Stimulated activated CD4-positive, alpha-beta T cell treated with anti-CD3 and anti-CD28 coated beads, Interleukin-12 subunit alpha, Interleukin-12 subunit beta, amount 100 ng/mL, for 48 hours (primary cell): Measurements from ENCODE around the gene CNP.

ENCODE experiments used
- DNase-seq, 3 donors: peaks; one replicate each; pipeline ENCODE4 v3.0.0-alpha.2; 2020; ENCODE audit warnings: low read depth in 2 of 3, low spot score in 1 of 3

The CNP gene

GRCh38 chr17:41941168-41941567, 25.4 kb upstream of the CNP start:
- DNase-seq: no peak

GRCh38 chr17:41942626-41943373, 23.8 kb upstream of the CNP start:
- no peak for DNase-seq

GRCh38 chr17:41943492-41943891, 23.1 kb upstream of the CNP start:
- no peak for DNase-seq

- DNase-seq: no peak
Observed at GRCh38 chr17:41944943-41945342, 21.7 kb upstream of the CNP start.

GRCh38 chr17:41948762-41949460, 17.7 kb upstream of the CNP start:
- no peak for DNase-seq

- DNase-seq: no peak
Observed at GRCh38 chr17:41956522-41956921, 10.1 kb upstream of the CNP start.

- DNase-seq: no peak
Observed at GRCh38 chr17:41957031-41957868, 9.3 kb upstream of the CNP start.

- DNase-seq: no peak
Observed at GRCh38 chr17:41957869-41958439, 8.6 kb upstream of the CNP start.

- no peak for DNase-seq
Observed at GRCh38 chr17:41959030-41959335, 7.6 kb upstream of the CNP start.

GRCh38 chr17:41959336-41960095, 7.1 kb upstream of the CNP start:
- no peak for DNase-seq

GRCh38 chr17:41962111-41962510, 4.5 kb upstream of the CNP start:
- no peak for DNase-seq

- DNase-seq: peak; percentile 53 to 70 (median 54)
Observed at GRCh38 chr17:41962768-41963434, 3.7 kb upstream of the CNP start.

GRCh38 chr17:41965694-41966462, 717 bp upstream of the CNP start:
- DNase-seq: peak; percentile 55 to 71 (median 67)

- DNase-seq: peak; percentile 11 to 32 (median 27)
Observed at GRCh38 chr17:41967141-41967920, 736 bp downstream of the CNP start.

- no peak for DNase-seq
Observed at GRCh38 chr17:41967921-41968578, 1.5 kb downstream of the CNP start.

- DNase-seq: no peak
Observed at GRCh38 chr17:41968676-41969075, 2.1 kb downstream of the CNP start.

- no peak for DNase-seq
Observed at GRCh38 chr17:41970901-41971331, 4.3 kb downstream of the CNP start.
